H1 (cell line): Measurements from ENCODE around the gene RYK. TPM values are rescaled to one million over a fixed set of nuclear protein-coding genes. Genes with fewer than 3 reads are reported as not detected.

Experiments used
- KDM1A ChIP-seq: fragments of 200-600, 300-600 bp; sonication (generic); IDR thresholded peaks from 2 replicates; pipeline ENCODE4 v1.7.1; 2016; ENCODE audit warnings: mild to moderate bottlenecking, low read length, borderline replicate concordance
- polyA plus RNA-seq, 7 experiments: library from polyadenylated mRNA; depleted of rRNA in 3 of 7; stranded (reverse) in 5 of 7; unstranded in 2 of 7; fragments of >200 nt in 5 of 7; fragments of 200-250 nt in 2 of 7; gene quantifications; 1 replicate in 5 of 7; 2 replicates in 1 of 7; 4 replicates in 1 of 7; pipeline versions ENCODE4 v1.2.1 to v1.2.3, GENCODE V29; 2011 to 2013; ENCODE audit warnings: missing spikeins in 2 of 7, mixed read lengths in 2 of 7
- total RNA-seq: library from RNA; stranded (reverse); fragmentation: NEBNext Ultra II Directional; extraction: Animal tissue kit (Norgen Biotek cat#: 25700); gene quantifications from 2 replicates; pipeline ENCODE4 v1.2.1, GENCODE V29; 2021

RYK gene
- total and polyA plus RNA-seq, 2 of the 8 experiments (the other 6 are each of a cell fraction or from before 2014, with no cell fraction given) = 30.5 to 63.8 TPM

DNA sequence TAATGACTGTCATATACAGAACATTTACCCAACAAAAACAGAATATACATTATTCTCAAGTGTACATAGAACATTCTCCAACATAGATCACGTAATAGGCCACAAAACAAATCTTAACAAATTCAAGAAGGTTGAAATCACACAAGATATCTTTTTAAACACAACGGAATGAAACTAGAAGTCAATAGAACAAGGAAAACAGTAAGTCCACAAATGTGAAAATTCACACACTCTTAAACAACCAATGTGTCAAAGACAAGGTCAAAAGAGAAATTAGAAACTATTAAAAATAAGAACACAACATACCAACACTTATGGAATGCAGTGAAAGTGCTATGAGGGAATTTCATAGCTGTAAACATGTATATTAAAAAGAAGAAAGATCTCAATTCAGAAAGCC, 139.7 kb downstream of the RYK start (continued):
- no peak for TF ChIP-seq KDM1A

Other genes starting within 250 kb of the RYK start
- gene SLCO2A1, start 220.9 kb downstream of the RYK start, total RNA-seq = 1.1 TPM in 2 replicates
- 2.3 and 4.1 TPM in 2 replicates for gene SLCO2A1, start 220.9 kb downstream of the RYK start, polyA plus RNA-seq (2011; rRNA removed)
- 60.3 and 63.7 TPM in 2 replicates for gene AMOTL2, start 123.6 kb upstream of the RYK start, total RNA-seq
- 19.0 and 33.5 TPM in 2 replicates for gene AMOTL2, start 123.6 kb upstream of the RYK start, polyA plus RNA-seq (2011; rRNA removed)
- gene ANAPC13, start 235.1 kb upstream of the RYK start, total RNA-seq = 31.0 and 34.0 TPM in 2 replicates
- gene ANAPC13, start 235.1 kb upstream of the RYK start, polyA plus RNA-seq (2011; rRNA removed) = 17.0 and 33.3 TPM in 2 replicates
- 15.5 and 18.2 TPM in 2 replicates for gene CEP63, start 235.2 kb upstream of the RYK start, total RNA-seq
- gene CEP63, start 235.2 kb upstream of the RYK start, polyA plus RNA-seq (2011; rRNA removed) = 4.5 and 5.3 TPM in 2 replicates